Parathyroid adenoma (tissue), 2 donors: ENCODE data around the gene DNMT1.

Source experiments
- H2AFZ ChIP-seq: fragments of 300-600 bp; sonication (generic); one replicate; pipeline ENCODE4 v1.7.0; 2017; ENCODE audit warnings: antibody characterized with exemption, mild to moderate bottlenecking
- H3K27ac ChIP-seq: fragments of 300-600 bp; sonication (generic); one replicate; pipeline ENCODE4 v1.7.0; 2017
- H3K27me3 ChIP-seq: fragments of 300-600 bp; sonication (generic); one replicate; pipeline ENCODE4 v1.7.0; 2017; ENCODE audit warnings: low read length; ENCODE audit not compliant: control insufficient read depth, insufficient read depth
- H3K36me3 ChIP-seq: fragments of 300-600 bp; sonication (generic); one replicate; pipeline ENCODE4 v1.7.0; 2017; ENCODE audit warnings: low read length; ENCODE audit not compliant: control insufficient read depth, insufficient read depth
- H3K4me1 ChIP-seq: fragments of 300-600 bp; sonication (generic); one replicate; pipeline ENCODE4 v1.7.0; 2017; ENCODE audit warnings: control low read depth
- H3K4me2 ChIP-seq: fragments of 300-600 bp; sonication (generic); one replicate; pipeline ENCODE4 v1.7.0; 2017; ENCODE audit warnings: low read length
- H3K4me3 ChIP-seq: fragments of 300-600 bp; sonication (generic); one replicate; pipeline ENCODE4 v1.7.0; 2017; ENCODE audit warnings: low read depth, low read length
- H3K79me2 ChIP-seq: fragments of 300-600 bp; sonication (generic); one replicate; pipeline ENCODE4 v1.7.0; 2017; ENCODE audit warnings: control low read depth
- H3K9ac ChIP-seq: fragments of 300-600 bp; sonication (generic); one replicate; pipeline ENCODE4 v1.7.0; 2017; ENCODE audit warnings: mild to moderate bottlenecking
- H3K9me3 ChIP-seq: fragments of 300-600 bp; sonication (generic); one replicate; pipeline ENCODE4 v1.7.0; 2017; ENCODE audit warnings: low read length; ENCODE audit not compliant: control insufficient read depth
- CTCF ChIP-seq: fragments of 300-600 bp; sonication (generic); IDR thresholded peaks from one replicate; pipeline ENCODE4 v1.7.0; 2017; ENCODE audit warnings: antibody characterized with exemption, mild to moderate bottlenecking
- donor health status: primary hyperparathyroidism.

DNMT1 gene

GRCh38 chr19:10126213-10126639, 68.5 kb downstream of the DNMT1 start:
- H3K27me3 ChIP-seq, result no peaks in the 10 kb centered on the region
- H3K9me3 ChIP-seq, result no peaks in the 10 kb centered on the region
- no peak overlapping the region for H2AFZ ChIP-seq
- H3K9ac ChIP-seq, result no peak overlapping the region
- no peaks in the 10 kb centered on the region for H3K4me1 ChIP-seq
- no peak overlapping the region for H3K4me3 ChIP-seq
- no peak for TF ChIP-seq CTCF
- H3K4me2 ChIP-seq, result no peak overlapping the region
- no peak overlapping the region for H3K27ac ChIP-seq
- H3K36me3 ChIP-seq, result no peaks in the 10 kb centered on the region
- H3K79me2 ChIP-seq, result no peaks in the 10 kb centered on the region

GRCh38 chr19:10124429-10124828, 70.3 kb downstream of the DNMT1 start:
- no peak overlapping the region for H3K4me3 ChIP-seq
- no peak overlapping the region for H2AFZ ChIP-seq
- no peaks in the 10 kb centered on the region for H3K36me3 ChIP-seq
- H3K9me3 ChIP-seq, result no peaks in the 10 kb centered on the region
- H3K4me1 ChIP-seq, result no peaks in the 10 kb centered on the region
- no peaks in the 10 kb centered on the region for H3K27me3 ChIP-seq
- H3K9ac ChIP-seq, result no peak overlapping the region
- no peaks in the 10 kb centered on the region for H3K79me2 ChIP-seq
- TF ChIP-seq CTCF, result no peak
- H3K4me2 ChIP-seq, result no peak overlapping the region
- no peak overlapping the region for H3K27ac ChIP-seq

GRCh38 chr19:10122045-10122444, 72.7 kb downstream of the DNMT1 start:
- Histone ChIP-seq H3K27ac (no peak overlapping the region), H3K4me3 (no peak overlapping the region), H3K79me2 (peaks cover 3% of the 10 kb centered on the region), H3K4me2 (no peak overlapping the region), H3K9ac (no peak overlapping the region), H3K9me3 (no peaks in the 10 kb centered on the region), H3K4me1 (no peaks in the 10 kb centered on the region), H3K27me3 (no peaks in the 10 kb centered on the region), H2AFZ (no peak overlapping the region), H3K36me3 (no peaks in the 10 kb centered on the region)
- no peak for TF ChIP-seq CTCF

GRCh38 chr19:10120538-10121189, 74.1 kb downstream of the DNMT1 start:
- Histone ChIP-seq H3K27ac (no peak overlapping the region), H3K9ac (no peak overlapping the region), H3K4me1 (no peaks in the 10 kb centered on the region)

More at GRCh38 chr19:10120538-10121189, 74.1 kb downstream of the DNMT1 start:
- Histone ChIP-seq H3K27me3 (no peaks in the 10 kb centered on the region), H3K79me2 (peaks cover 3% of the 10 kb centered on the region), H3K9me3 (no peaks in the 10 kb centered on the region), H3K4me2 (no peak overlapping the region), H3K36me3 (no peaks in the 10 kb centered on the region), H2AFZ (no peak overlapping the region), H3K4me3 (no peak overlapping the region)
- TF ChIP-seq CTCF, result no peak
